GM12873 (cell line): Measurements from ENCODE around the gene RBFOX1.

ENCODE experiments used
- CTCF ChIP-seq: IDR thresholded peaks from 2 replicates; pipeline ENCODE4 v1.5.1; 2012; ENCODE audit warnings: low read depth, mild to moderate bottlenecking, moderate library complexity, low read length, control low read depth; ENCODE audit not compliant: insufficient read depth; ENCODE audit errors: missing control alignments

Gene RBFOX1

GRCh38 chr16:7487574-7488323 lies 155.1 kb downstream of the RBFOX1 start:
- no peak for TF ChIP-seq CTCF

GRCh38 chr16:7492122-7492521 lies 159.5 kb downstream of the RBFOX1 start:
- TF ChIP-seq CTCF, result no peak

GRCh38 chr16:7493133-7493532 lies 160.5 kb downstream of the RBFOX1 start:
- TF ChIP-seq CTCF, result no peak

GRCh38 chr16:7497691-7498090 lies 165.0 kb downstream of the RBFOX1 start:
- no peak for TF ChIP-seq CTCF

GRCh38 chr16:7501868-7502267 lies 169.2 kb downstream of the RBFOX1 start:
- no peak for TF ChIP-seq CTCF

GRCh38 chr16:7503666-7504065 lies 171.0 kb downstream of the RBFOX1 start:
- no peak for TF ChIP-seq CTCF

GRCh38 chr16:7504844-7505243 lies 172.2 kb downstream of the RBFOX1 start:
- no peak for TF ChIP-seq CTCF
